HG02870 (cell line): Measurements from ENCODE around the gene TRMT10C.
A peak's percentile ranks its signal among the peaks of the same experiment; 100 is the strongest.
"Not testable (repeated sequence)": the region's sequence is repeated elsewhere in the genome, so short reads cannot be mapped to it uniquely, and the experiment has no call there.

Experiments used
- ATAC-seq: cut with Tn5 transposase; IDR thresholded peaks from one replicate; pipeline ENCODE4 v1.9.1; 2021; ENCODE audit warnings: mild to moderate bottlenecking, moderate library complexity; ENCODE audit not compliant: unreplicated experiment

TRMT10C gene

DNA sequence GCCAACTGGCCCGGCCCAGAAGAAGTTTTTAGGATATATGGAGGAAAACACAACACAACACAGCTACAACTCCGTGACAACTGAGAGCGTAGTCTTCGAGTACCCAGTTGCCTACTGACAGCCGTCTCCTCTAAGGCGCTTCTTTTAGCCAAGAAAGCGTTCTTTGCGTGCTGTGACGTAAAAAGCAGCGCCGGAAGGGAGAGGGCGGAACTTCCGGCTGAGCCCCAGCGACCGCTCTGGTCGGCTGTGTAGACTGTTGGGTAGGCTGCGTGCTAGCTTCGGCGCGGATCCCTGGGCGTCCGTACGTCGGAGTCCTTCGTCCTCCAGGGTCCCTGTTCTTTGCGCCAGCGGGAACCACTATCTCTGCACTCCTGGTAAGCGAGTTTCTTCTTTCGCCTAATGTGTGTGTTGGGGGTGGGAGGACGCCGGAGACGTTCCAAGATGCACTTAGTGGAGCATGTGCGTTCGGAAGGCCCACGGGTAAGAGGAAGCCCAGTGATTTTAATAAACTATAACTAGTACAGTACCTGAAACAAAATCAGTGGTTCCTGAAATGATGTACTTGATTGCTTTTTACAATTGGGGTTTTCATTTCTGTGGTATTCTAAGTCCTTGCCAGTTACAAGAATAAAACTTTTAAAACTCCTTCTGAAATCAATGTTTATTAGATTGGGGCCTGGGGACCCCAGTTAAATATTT, at the start of gene TRMT10C:
Gene TRMT10C (plus strand): TSS at position 239 of the 699 bp plus-strand sequence. CDS start 2,914 bp downstream, outside the sequence.
- ATAC-seq = peak; percentile 99

GRCh38 chr3:101512396-101512645, 49.3 kb upstream of the TRMT10C start:
- peak; percentile 35 for ATAC-seq

DNA sequence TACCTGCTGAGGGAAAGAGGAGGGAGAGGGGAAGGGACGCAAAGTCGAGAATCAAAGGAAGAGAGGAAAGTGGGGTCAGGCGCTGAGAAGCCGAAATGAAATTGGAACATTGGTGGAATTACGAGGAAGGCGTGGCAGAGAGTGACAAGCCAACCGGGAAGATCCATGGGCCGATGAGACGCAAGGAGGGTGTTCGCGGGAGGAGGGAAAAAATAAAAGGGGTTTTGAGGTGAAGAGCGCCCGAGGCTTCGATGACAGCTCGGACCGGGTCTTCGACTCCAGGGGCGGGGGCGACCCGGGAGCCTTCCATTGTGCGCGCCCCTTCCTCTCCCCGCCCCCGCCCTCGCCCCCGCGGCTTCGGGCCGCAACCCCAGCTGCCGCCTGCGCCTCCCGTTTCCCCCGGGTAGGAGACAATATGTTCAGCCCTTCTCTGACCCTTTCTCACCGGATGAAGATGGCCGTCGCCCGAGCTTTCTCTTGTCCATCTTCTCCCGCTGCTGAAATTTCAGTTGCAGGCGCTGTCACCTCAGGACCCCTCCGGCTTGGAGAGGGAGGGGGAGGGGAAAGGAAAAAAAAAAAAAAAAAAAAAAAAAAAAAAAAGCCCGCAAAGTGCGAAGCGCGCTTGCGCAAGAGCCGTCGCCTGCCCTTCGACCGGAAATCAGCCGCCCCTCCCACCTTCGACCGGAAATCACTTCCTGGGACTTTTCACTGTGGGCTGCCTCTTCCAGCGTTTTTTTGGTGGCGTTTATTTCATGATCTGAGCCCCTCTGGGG, 48.8 kb upstream of the TRMT10C start, which contains the start of gene SENP7:
Gene SENP7 (minus strand): TSS at position 567 of the 773 bp plus-strand sequence. CDS start 82 bp downstream, at position 485.
- ATAC-seq = peak; percentile 58

DNA sequence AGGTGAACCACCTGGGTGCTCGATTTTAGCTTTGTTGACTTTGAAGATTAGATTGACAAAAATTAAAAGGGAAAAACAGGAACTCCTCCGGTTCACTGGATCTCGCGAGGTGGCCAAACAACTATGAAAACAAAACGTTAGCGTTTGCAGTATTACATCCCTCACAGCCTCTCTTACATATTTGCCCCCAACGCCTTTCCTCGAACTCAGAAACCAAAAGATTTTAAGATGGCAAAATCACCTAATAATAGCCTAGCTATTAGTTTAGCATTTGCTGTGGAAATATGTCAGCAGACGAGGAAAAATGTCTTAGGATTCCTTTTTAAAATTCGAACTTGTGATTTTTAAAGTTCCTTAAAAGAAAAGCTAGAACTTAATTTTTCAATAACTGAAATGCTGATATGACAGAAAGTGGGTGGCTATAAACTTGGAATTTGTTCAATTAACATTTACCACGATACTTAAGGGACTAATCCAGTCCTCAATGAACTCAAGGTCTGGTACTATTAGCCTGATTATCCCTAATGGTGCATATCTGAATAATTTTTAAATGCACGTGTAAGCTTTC, 48.2 kb upstream of the TRMT10C start:
- ATAC-seq = peak; percentile 24

GRCh38 chr3:101518421-101518871, 43.2 kb upstream of the TRMT10C start:
- peak; percentile 96 for ATAC-seq

DNA sequence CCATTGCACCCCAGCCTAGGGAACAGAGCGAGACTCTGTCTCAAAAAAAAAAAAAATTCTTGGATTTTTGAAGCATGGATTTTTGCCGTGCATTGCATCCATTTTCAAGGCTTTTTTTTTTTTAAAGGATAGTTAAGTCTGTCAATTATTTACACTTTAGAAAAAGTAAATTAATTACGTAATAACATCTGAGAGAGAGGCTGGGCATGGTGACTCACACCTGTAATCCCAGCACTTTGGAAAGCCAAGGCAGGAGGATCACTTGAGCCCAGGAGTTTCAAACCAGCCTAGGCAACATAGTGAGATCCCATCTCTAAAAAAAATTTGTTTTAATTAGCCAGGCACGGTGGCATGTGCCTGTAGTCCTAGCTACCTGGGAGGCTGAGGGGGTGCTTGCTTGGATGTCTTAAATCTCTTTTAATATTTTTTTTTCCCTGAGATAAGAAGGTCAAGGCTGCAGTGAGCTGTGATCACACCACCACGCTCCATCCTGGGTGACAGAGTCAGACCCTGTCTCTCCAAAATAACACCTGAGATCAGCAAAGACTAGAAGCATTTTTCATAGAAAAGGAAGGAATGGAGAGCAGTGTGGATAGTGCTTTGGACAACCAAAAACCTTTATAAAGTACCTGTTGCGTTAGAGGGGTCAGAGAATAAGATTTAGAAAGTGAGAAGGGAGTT, 41.8 kb upstream of the TRMT10C start:
- ATAC-seq = no peak

DNA sequence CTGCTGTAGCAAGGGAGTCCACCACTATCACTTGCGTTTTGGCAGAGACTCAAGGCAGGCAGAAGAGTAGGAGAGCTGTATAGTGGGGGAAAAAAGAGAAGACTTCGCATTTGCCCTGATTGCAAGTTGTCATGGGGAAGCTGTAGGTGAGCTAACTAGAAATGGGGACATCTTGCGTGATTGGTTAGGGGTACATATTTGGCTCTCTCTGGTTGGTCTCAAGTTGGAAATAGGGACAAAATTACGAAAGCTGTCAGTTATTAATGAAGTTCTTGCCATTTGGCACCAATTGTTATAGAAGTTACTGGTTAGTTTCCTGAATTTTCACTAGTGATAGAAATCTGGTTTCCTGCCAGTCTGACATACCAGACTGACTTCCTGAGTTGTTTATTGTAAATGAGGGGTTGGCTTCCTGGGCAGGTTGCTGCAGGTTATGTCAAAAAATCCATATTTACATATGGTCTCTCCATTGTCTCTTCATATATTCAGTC, 40.4 kb upstream of the TRMT10C start:
- ATAC-seq = no peak

DNA sequence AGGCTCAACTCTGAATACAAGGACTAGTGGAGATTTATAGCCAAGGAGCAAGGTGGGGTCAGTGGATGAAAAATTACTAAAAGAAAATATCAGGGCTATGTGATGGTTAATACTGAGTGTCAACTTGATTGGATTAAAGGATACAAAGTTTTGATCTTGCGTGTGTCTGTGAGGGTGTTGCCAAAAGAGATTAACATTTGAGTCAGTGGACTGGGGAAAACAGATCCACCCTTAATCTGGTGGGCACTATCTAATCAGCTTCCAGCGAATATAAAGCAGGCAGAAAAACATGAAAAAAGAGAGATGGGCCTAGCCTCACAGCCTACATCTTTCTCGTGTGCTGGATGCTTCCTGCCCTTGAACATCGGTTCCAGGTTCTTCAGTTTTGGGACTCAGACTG, 34.2 kb upstream of the TRMT10C start:
- no peak for ATAC-seq

DNA sequence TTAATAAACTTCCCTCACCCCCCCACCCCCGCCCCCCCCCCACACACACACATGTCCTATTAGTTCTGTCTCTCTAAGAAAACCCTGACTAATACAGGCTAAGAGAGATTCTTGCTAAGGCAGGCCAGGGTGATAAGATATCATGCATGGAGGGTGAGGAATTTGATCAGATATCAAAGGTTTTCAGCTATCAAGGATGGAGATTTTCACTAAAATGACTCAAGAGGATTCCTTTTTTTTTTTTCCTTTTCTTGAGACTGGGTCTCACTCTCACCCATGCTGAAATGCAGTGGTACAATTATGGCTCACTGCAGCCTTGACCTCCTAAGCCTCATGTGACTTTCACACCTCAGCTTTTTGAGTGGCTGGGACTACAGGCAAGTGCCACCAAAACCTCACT, 33.8 kb upstream of the TRMT10C start:
- no peak for ATAC-seq

DNA sequence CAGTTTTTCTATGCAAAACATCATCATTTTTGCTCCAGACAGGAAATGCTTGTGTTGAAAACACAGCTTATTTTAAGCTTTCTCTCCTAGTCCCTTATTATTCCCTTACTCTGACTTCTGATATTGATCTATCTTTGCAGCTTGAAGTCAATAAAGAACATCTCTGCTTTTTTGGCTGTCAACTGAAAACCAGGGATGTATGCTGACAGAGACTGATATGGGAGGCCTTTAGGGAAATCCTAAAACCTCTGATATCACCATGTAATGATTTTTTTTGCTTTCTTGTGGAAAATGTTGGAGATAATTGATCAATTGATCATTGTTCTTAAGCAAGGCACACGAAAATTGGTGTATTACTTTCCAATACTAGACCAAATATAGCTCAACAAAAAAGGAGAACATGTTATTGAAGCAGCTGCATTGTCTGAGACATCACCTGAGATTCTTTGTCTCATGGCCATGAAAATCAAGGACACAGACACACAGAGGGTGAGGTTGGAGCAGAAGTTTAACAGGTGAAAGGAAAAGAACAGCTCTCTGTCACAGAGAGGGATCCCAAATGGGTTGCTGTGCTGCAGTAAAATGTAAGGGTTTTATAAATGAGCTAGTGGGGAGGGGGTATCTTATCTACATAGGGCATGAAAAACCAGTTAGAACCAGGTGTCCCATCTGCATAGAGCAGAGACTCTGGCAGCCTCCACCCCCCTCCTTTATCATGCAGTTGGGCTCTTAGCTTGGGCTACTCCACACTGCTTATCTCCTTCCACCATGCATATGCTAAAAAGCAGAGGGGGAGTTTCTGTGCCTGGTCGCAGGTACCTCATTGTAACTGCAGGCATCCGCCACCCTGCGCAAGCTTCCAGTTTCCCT, 31.6 kb upstream of the TRMT10C start:
- ATAC-seq = no peak

GRCh38 chr3:101530686-101531047, 31.0 kb upstream of the TRMT10C start:
- ATAC-seq = no peak

DNA sequence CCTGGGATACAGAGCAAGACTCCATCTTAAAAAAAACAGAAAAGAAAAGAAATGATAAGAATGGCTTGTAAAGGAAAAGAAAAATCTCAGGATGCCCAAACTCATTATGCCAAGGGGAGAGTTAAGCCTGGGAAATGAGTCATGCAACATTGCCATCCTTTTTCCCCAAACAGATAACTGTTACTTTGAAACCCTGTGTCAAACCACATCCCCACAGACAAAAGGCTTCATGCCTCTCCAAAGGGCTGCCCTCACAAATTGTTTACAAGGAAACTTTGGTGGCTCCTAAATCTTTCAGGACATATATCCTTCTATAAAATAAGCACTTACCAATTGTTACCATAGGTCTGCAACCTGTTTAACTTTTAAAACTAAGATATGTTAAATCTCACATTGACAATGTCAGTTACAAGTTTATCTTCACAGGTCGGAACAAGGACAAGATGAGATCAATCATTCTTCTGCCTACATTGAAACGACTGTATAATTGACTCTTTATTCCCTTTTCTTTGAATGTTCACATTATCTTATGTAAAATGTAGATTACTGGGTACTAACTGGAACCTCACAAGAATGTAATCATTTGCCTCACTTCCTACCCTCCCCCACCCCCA, 30.1 kb upstream of the TRMT10C start:
- no peak for ATAC-seq

GRCh38 chr3:101532783-101533602, 28.7 kb upstream of the TRMT10C start:
- no peak for ATAC-seq

DNA sequence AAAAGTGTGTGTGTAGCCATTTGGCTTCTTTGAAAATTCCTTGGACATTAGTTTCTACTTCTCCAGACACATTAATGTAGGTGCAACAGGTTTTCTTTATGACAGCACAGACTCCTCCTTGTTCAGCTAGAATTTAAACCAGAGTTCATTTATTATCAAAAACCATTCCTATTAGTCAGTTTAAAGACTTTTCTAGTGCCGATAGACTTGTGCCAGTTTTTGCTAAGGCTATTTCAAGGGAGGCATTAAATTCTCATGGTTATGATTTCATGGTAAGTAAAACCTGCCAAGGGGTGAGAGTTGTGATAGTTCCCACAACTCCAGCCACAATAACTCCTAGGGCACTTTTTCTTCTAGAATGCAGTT, 28.1 kb upstream of the TRMT10C start:
- no peak for ATAC-seq

DNA sequence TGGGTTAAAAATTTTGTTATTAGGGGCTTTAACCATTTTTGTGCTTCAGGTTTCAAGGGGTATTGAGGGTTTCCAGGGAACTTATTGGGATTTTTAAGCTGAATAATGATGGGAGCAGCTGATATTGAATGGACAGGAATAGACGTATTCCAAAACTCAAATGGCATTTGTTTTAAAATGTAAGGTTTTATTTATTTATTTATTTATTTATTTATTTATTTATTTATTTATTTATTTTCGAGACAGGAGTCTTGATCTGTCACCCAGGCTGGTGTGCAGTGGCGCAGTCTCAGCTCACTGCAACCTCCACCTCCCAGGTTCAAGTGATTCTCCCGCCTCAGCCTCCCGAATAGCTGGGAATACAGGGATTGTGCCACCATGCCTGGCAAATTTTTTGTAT, 26.4 kb upstream of the TRMT10C start:
- ATAC-seq = no peak

DNA sequence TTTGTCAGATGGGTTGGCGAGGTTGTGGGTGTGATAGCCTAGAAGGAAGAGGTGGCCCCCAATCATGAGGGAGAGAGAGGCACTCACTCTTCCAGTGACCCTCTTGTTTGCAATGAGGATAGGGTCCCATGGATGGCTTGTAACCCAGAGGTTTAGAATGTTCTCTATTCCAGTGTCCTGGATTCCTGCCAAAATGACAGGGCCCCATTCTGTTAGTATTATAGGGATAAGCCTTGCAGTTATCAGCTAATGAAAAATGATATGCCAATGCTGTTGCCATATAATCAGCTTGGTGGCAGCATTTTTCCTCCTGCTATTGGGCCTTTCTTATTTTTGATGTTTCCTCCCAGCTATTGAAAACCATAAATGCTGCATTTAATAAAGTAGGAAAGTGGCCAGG, 25.4 kb upstream of the TRMT10C start:
- ATAC-seq = no peak

DNA sequence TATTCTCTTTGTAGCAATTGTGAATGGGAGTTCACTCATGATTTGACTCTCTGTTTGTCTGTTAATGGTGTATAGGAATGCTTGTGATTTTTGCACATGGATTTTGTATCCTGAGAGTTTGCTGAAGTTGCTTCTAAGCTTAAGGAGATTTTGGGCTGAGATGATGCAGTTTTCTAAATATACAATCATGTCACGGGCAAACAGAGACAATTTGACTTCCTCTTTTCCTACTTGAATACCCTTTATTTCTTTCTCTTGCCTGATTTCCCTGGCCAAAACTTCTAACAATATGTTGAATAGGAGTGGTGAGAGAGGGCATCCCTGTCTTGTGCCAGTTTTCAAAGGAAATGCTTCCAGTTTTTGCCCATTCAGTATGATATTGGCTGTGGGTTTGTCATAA, 24.7 kb upstream of the TRMT10C start:
- ATAC-seq = not testable (repeated sequence)

- ATAC-seq = no peak
Observed at GRCh38 chr3:101542957-101543356, 18.7 kb upstream of the TRMT10C start.

DNA sequence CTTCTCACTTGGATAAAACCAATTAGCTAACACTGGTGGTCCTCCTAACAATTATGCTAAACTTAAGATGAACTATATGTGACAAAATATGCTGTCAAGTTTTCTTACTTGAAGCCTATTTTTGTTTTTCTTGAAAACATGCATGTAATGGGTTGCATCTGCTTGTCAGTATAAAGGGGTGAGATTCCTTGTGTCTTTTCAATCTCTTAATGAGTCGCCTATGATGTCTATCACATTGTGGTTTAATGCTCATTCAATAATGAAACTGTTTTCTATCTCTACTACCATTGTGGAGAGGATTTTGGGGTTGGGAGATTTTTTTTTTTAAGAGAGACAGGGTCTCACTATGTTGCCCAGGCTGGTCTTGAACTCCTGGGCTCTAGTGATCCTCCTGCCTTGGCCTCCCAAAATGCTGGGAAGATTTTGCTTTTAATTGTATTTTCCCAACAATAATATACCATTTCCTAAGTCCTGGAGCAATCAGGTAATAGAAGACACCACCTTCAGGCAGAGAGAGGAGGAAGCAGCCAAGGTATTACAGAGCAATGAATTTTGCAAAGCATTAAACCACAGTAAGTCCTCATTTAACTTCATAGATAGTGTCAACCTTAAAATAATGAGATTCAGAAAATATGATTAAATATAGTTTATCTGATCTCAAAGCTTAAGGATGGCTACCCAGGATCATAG, 17.4 kb upstream of the TRMT10C start:
- ATAC-seq = no peak
